NCI-H1417 treated with DMSO at 0.1 percent for 48 hours (cell line): Measurements from ENCODE around the gene PAFAH1B1.

ENCODE experiments used
- DNase-seq: peaks from one replicate; lab custom pipeline; 2025; lab: John Stamatoyannopoulos, UW

PAFAH1B1 gene

DNA sequence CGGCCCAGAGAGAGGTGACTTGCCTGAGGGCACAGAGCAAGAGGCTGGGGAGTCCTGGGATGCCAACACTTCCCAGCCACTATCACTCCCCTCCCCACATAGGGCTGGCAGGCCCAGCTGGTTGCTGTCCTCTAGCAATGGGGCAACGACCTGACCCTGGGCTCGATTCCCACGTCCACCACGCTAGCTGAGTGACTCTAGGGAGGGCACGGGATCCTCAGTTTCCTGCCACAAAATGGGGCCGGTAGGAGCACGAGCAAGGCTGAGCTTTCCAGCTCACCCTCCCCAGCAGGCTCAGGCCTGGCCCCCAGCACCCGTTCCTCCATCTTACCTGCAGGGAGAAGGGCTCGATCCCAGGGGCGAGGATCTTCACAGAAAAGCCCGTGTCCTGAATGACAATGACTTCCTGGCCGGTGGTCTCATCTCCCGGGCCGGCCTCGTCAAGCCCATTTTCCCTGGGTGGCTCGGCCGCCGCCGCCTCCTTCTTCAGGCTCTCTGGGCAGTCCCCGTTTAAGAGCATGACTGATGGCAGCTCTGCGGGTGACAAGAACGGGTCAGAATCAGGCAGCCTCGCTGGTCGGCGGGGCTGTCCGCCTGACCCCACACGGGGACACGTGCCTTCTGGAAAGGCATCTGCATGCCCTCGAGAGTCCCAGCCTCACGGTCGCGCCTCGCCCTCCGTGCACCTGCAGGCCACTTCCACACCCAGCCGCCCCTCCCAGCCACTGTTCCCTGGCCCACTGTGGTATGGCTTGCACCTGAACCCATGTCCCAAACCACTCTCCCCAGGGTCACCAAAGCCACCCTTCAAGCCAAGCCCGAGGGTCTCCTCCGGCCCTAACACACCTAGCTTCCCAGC, 110.8 kb downstream of the PAFAH1B1 start:
- DNase-seq = no peak

DNA sequence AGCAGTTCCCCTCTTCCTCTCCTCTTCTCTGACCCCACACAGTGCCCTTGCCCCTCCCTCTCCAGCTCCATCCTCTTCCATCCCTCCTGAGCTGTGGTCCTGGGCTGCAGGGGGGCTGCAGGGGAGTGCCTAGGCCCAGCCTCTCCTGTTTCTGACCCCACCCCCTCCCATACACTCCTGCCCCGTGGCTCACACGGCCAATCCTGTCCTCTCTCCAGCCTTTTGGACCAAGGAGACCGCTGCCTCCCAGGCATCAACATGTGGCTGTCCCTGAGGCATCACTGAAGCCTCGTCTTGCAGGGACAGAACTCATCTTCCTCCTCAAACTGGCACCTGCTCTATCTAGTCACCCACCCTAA, 111.4 kb downstream of the PAFAH1B1 start:
- DNase-seq = no peak

DNA sequence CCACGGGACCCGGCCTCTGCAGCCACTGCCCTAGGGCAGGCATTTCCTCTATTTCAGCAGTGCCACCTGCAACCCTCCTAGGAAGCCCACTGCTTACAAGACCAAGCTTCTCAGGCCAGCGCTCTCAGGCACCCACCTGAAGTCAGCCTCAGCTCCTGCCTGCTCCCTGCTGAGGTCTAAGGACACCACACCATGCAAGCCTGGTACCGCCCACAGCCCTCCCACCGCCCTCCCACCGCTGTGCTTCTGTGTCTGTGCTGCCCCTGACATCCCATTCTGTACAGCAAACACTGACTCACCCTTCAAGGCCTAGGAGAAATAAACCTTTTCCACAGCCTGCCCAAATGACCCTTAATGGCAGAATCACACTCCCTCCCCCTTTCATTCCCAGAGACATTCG, 111.8 kb downstream of the PAFAH1B1 start:
- no peak for DNase-seq

DNA sequence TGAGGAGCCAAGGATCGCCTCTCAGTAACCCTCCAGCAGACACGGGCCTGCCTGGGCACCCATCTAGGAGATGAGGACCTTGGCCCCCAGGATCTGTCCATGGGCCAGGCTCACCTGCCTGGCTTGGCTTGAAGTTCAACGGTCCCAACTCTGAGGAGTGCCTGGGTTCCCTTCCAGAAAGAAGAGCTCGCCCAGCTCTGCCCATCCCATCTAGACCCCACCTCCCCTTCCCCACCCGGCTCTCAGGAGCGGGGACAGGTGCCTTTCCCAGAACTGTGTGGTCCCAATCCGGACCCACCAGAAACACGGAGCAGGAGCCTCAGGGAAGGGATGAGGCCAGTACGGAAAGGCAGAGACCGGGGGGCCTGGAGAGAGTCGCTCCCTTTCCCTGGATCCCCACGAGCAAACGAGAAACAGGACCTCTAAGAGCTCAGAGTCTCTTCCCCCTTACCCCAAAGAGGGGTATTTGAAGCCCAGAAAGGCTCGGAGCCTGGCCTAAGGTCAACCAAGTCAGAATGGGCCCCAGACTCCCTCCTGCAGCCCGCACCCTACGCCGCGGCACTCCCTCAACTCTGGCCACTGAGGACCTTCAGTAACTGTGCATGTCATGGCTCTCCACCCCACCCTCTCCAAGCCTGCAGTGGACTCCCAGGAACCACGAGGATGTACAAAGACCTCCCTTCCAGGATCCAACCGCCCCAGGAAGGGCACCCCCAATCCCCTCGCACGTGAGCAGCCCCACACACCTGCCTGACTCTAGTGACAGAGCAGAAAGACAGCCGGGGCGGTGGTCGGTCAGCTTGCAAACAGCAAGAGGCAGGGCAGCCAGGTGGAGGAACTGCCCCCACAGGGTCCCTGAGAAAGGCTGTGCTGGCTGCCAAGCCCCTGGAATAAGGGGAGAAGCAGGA, 112.7 kb downstream of the PAFAH1B1 start:
- no peak for DNase-seq

DNA sequence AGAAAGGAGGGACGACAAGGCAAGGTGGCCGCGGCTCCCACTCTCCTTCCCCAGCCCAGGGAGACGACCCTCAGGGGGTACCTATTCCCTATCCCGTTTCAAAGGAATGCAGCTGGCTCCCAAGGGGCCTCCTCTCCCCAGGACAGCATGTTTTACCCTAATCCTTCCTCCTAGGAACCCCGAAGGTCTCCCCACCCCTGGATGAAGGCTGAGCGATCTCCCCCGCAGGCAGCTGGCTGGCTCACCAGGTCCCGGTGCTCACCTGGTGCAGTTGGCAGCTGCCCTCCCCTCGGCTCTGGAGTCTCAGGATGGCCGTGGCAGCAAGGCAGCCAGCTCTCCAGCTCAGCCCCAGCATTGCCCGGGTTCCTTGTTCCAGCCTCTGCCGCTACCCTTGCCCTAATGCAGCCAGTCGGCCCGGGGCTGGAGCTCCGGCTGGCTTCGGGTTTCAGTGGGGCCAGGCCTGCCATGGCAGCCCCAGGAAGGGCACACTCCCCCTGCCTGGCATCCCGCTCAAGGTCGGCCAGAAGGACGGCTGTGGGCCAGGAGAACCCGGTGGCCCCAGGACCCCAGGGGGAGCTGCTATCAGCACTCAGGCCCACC, 113.6 kb downstream of the PAFAH1B1 start:
- DNase-seq = no peak

DNA sequence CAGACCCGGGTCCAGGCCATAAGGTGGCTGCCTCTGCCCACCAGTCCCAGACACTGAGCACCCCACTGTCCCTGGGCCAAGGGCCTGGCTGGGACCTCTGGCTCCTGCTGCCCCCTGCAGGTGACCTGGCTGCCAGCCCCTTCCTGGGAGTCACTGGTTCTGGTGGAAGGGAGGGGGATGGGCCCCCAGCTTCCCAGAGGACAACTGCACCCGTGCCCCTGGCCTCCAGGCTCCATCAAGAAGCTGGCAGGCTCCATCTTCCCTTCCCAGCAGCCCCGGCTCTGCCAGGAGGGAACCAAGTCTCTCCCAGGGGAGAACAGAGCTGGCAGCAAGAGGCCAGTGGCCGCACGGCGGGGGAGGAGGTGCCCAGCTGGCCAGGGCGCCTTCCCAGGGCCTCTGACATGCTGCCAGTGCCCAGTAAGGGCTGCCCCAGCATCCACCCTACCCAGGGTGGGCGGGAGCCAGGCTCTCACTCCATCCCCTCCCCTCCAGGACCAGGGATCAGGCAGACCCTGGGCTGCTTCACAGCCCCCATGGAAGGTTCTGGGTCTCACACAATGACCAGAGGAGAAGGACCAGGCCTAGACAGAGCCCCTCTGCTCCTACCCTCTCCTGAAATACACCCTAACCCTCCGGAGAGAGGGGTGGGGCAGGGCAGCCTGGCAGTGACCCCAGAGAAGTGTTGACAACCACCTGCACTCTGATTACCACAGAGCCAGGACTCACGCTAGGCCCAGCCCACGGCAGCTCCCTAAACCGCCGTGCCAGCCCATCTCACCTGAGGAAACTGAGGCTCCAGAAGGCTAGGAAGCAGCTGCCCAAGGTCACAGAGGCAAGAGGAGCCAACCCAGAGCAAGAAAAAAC, 114.5 kb downstream of the PAFAH1B1 start:
- no peak for DNase-seq

DNA sequence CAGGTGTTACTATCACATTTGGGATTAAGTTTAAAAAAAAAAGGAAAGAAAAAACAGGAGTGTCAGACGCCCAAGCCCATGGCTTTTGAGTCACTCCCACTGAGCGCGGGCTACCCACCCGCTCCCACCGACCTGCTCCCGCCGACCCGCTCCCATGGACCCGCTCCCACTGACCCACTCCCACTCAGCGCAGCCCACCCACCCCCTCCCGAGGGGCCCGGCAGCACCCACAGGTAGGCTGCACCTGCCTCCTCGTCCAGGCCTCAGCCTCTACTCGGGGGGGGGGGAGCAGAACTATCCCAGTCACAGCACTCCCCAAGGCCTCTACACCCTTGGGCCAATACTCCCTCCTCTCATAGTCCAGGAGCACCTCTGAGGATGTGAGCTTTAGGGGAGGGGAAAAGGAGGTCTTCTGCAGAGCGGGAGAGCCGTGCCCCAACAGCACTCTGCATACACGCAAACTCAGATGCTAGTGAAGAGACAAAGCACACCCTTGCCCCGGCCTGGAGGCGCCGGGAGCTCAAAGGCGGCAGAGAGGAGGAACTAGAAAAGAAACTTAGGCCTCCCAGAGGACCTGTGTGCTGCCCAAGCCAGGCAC, 115.2 kb downstream of the PAFAH1B1 start:
- DNase-seq = no peak

DNA sequence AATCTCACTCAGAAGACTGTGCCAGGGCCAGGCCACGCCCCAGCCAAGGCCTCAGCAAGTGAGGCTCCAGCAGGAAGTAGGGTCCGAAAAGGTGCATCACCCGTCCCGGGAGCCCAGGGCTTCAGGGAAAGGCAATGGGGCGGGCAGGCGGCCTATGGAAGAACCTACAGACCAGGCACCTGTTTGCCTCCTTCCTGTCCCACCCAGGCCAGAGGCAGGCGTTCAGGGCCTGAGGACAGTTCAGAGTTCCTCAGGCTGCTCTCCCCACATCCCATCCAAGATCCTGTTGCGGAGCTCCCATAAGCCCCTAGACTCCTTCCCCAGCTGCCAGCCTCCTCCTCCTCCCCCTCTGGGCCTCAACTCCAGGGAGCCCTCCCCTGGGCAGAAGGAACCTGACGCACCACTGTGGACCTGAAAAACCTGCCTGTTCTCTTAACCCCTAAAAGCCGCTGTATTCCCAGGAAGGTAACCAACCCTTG, 115.8 kb downstream of the PAFAH1B1 start:
- no peak for DNase-seq

DNA sequence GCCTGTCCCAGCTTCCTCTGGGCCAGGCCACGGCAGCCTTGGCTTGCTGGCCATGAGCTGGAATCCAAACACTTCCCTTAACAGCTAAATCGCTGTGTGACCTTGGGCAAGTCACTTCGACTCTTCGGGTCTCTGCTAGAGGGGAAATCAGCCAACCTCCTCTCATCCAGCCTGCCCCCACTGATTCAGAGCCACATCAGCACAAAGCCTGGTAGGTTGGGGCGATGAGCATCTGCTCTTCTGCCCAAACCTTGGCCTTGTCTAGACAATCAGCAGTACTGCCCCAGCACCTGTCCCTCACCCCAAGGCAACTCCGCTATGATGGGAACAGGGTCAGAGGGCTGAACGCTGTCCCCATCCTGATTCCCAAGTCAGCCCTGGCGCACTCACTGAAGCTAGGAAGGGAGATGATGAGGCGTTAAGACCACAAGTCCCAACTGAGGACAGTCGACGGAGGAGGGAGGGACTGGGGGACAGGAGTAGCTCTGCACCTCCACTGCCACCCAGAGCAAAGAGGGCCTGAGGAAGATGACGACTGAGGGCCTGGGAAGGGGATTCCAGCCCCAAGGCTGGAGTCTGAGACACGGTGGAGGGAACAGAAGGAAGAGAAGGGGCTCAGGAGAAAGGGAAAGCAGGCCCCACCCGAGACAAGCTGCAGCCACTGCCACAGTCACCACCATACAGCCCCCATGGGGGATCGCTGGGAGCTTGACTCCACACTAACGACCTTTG, 116.8 kb downstream of the PAFAH1B1 start:
- DNase-seq = no peak

DNA sequence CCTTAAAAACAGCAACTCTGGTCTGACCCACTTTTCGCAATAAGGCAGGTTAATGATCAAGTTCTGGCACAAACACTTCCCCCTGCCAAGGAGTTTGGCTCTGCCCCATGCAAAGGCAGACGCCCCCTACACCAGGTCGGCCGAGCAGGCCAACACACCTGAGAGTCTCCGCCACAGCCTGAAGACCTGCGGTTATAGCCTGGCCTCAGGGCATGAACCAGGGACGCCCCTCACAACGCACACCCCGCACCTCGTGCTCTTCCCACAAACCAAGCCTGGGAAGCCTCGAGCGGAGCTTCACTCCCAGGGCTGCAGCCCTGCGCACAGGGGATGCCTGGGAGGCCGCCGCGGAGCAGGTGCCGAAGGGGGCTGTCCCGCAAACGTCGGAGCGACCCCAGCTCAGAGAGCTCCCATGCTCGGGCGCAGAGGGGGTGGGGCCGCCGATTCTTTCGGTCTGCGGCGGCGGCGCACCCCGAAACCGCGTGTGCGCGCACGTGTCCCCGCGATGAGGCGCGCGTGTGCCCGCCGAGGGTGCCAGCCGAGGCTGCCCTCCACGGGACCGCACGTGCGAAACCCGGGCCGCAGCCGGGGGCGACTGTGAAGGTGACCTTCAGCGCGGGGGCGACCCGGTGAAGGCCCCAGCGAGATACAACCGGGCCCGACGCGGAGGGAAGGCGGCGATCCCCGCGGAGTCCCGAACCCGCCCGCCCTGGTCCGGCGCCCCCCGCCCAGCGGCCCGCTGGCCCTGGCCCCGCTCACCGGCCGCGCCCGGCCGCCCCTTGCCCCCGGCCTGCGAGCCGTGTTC, 117.6 kb downstream of the PAFAH1B1 start:
- DNase-seq = no peak

DNA sequence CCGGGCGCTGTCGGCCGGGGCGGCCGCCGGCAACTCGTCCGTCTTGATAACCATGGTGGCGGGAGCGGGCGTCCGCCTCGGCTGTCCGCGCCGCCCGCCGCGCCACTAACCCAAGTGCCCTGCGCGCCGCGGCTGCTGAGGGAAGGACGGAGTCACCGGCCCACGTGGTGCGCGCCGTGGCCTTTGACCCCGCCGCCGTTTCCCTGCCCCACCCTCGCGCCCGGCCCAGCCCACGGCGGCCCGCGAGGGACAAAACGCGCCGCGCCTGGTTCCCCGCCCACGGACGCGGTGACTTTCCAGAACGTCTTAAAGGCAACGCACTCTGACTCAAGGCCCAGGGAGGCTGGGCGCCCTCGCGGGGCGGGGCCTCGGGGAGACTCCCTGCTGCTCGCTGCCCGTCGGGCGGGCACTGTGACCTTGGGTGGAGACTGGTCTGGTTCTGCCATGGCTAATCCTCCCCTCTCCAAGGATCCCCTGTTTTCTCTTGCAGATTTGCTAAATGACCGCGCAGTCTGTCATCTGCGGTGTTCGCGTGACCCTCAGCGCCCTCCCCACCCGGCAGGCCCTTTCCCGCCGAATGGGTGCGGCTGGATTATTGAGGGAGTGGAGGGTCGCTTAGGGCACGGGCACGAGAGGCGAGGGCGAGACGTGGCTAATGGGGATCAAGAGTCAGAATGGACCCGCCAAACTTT, 118.3 kb downstream of the PAFAH1B1 start, which contains the start of gene CLUH:
TSS of gene CLUH (minus strand) at position 157 of the 692 bp plus-strand sequence. CDS start at position 54, 103 bp downstream.
- peak; percentile 33 for DNase-seq

DNA sequence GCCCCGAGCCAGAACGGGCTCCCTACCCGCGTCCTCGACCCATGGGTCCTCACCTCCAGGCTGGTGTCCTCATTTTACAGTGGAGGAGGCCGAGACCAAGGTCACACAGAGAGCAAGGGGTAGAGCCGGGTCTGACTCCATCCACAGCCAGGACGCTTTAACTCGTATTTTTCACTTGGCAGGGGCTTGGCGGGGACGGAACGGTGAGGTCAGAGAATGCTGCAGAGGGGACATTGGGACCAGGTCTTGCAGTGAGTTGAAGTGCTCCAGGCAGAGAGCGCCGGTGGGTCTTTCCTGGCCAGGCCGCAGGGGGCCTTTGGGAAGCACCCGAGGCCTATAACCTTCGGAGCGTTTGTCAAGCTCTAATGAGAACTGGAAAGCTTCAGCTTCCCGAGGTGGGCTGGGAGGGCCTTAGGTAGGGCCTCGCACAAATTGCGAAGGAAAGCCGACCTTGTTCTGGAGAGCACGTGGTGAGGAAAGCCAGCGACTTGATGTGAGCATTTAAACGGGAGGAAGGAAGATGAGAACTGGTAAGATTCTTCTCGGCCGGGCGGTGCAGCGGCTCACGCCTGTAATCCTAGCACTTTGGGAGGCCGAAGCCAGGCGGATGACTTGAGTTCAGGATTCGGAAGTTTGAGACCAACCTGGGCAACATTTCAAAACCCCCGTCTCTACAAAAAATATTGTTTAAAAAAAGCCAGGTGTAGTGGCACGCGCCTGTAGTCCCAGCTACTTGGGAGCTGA, 119.0 kb downstream of the PAFAH1B1 start:
- DNase-seq = no peak

DNA sequence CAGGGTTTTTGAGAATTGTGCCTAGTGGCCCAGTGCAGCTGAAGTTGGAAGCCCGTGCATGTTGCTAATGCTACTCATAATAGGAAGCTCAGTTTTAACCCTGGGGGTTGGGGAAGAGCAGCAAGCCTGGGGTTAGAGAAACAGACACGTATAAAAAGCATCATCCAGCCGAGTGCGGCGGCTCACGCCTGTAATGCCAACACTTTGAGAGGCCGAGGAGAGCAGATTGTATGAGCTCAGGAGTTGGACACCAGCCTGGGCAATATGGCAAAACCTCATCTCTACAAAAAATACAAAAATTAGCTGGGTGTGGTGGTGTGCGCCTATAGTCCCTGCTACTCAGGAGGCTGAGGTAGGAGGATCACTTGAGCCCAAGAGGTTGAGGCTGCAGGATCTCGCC, 120.4 kb downstream of the PAFAH1B1 start:
- no peak for DNase-seq

DNA sequence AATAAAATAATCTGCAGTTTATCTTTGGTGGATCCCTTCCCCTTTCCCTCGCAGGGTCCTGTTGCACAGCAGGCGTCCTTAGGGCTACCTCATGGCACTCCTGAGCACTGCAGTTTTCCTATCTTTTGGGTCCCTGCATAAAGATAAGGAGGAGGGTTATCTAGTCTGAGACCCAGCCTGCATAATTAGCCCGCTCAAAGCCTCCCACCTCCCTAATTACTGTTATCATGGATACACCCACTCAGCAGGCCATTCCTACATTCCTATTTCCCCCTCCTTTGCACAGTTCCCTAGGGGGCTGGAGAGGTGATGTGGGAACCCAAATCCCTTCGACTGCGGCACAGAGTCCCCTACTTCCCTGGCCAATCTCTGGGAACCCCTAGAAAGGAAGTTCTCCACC, 123.2 kb downstream of the PAFAH1B1 start:
- no peak for DNase-seq

DNA sequence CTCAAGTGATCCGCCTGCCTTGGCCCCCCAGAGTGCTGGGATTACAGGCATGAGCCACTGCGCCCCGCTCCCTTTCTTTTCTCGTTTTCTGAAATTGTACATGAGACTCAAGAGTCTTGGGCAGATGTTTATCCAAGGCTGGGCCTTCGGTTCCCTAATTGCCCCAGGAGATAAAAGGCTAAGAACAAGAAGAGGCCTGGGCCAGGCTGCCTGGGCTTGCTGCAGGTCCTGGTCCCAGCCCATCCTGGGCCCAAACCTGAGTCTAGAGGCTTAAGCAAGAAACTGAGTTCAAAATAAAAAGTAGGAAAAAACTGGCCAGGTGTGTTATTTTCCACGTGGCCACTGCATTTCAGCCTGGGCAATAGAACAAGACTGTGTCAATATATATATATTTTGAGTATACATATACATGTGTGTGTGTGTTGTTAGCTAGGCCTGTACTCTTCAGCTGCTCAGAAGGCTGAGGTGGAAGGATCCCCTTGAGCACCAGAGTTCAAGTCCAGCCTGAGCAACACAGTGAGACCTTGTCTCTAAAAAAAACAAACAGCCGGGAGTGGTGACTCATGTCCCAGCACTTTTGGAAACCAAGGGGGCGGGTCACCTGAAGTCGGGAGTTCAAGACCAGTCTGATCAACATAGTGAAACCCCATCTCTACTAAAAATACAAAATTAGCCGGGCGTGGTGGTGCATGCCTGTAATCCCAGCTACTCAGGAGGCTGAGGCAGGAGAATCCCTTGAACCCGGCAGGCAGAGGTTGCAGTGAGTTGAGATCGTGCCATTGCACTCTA, 124.9 kb downstream of the PAFAH1B1 start:
- DNase-seq = no peak

DNA sequence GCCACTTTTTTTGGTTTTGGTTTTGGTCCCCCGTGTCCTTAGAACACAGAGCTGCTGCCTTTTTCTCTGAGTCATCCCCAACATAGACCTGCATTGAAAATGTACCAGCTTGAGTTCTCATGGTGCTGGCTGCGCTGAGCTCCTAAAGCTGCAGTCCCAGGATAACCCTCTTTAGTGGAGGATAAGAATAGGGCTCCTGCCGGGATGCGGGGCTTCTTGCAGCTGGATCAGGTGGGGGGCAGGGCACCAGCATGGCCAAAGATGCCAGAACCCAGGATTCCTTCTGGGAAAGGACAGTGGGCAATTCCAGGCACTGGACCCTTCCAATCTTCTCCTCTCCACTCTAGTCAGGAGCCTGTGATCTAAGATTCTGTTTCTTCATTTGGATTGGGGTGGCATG, 126.4 kb downstream of the PAFAH1B1 start:
- DNase-seq = no peak

DNA sequence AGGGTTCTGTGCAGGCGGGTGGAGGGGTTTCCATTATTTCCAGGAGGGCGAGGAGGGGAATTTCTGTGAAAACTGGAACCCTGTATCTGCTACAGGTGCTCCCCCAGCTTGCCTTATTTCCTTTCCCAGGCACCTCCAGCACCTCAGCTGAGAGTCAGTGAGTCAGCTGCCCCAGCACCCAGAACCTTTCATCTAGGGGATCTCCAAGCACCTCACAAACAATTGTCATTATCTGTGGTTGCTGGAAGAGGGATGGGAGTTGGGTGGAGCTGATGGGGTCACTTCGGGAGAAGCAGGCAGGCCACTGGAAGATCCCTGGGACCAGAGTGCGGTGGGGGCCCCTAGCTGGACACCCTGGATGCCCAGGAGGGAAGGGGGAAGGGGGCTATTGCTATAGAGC, 128.1 kb downstream of the PAFAH1B1 start:
- no peak for DNase-seq
